Liver (tissue), 3 donors: ENCODE data around the gene SLC22A12.

Source experiments
- CTCF ChIP-seq: fragments of 150-350 bp; IDR thresholded peaks from 2 replicates; pipeline ENCODE4 v1.5.1; 2017; ENCODE audit warnings: improper control_type of control experiment, low read depth, low read length; ENCODE audit not compliant: missing input control
- RAD21 ChIP-seq, 2 donors: IDR thresholded peaks; 2 replicates each; pipeline ENCODE4 v1.6.1; 2016; ENCODE audit warnings: antibody characterized with exemption in 2 of 2, mild to moderate bottlenecking in 2 of 2
- TAF1 ChIP-seq: conservative IDR thresholded peaks from 2 replicates; pipeline ENCODE4 v1.6.1; 2016; ENCODE audit warnings: antibody characterized with exemption, mild to moderate bottlenecking
- TF ChIP-seq, protein P1 (sequence below): IDR thresholded peaks from 2 replicates; pipeline ENCODE4 v1.6.1; 2016; ENCODE audit warnings: antibody characterized with exemption
- TF ChIP-seq, protein P2 (sequence below): IDR thresholded peaks from 2 replicates; pipeline ENCODE4 v1.6.1; 2016; ENCODE audit warnings: antibody characterized with exemption, mild to moderate bottlenecking
- TF ChIP-seq, protein P3 (sequence below): IDR thresholded peaks from 2 replicates; pipeline ENCODE4 v1.6.1; 2016; ENCODE audit warnings: antibody characterized with exemption
- donor health status: healthy.
- donor health status: healthy.

DNA sequence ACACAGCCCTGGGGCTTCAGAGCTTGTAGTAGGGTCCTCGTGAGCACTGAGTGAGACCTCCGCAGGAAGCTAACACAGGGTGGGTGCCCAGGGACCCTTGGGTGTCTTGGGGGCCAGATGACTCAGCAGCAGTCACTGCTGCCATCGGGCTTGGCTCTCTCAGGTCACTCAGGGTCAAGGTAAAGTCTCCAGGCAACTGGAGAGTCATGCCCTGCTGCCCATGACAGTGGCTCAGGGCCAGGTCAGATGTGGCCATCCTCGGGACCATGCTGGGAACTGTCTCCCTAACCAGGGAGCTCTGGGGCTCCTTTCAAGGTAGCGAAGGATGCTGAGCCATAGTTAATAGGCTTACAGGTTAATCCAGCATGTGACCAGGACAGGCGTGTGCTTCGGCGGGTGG, 44.4 kb upstream of the SLC22A12 start:
- TF ChIP-seq CTCF (no peak), RAD21 (IDR thresholded peaks at IDR 0.05) (no peak), TAF1 (no peak)
- TF ChIP-seq, protein P1, sequence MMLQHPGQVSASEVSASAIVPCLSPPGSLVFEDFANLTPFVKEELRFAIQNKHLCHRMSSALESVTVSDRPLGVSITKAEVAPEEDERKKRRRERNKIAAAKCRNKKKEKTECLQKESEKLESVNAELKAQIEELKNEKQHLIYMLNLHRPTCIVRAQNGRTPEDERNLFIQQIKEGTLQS, result no peak
- TF ChIP-seq, protein P2, sequence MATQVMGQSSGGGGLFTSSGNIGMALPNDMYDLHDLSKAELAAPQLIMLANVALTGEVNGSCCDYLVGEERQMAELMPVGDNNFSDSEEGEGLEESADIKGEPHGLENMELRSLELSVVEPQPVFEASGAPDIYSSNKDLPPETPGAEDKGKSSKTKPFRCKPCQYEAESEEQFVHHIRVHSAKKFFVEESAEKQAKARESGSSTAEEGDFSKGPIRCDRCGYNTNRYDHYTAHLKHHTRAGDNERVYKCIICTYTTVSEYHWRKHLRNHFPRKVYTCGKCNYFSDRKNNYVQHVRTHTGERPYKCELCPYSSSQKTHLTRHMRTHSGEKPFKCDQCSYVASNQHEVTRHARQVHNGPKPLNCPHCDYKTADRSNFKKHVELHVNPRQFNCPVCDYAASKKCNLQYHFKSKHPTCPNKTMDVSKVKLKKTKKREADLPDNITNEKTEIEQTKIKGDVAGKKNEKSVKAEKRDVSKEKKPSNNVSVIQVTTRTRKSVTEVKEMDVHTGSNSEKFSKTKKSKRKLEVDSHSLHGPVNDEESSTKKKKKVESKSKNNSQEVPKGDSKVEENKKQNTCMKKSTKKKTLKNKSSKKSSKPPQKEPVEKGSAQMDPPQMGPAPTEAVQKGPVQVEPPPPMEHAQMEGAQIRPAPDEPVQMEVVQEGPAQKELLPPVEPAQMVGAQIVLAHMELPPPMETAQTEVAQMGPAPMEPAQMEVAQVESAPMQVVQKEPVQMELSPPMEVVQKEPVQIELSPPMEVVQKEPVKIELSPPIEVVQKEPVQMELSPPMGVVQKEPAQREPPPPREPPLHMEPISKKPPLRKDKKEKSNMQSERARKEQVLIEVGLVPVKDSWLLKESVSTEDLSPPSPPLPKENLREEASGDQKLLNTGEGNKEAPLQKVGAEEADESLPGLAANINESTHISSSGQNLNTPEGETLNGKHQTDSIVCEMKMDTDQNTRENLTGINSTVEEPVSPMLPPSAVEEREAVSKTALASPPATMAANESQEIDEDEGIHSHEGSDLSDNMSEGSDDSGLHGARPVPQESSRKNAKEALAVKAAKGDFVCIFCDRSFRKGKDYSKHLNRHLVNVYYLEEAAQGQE, result no peak
- TF ChIP-seq, protein P3, sequence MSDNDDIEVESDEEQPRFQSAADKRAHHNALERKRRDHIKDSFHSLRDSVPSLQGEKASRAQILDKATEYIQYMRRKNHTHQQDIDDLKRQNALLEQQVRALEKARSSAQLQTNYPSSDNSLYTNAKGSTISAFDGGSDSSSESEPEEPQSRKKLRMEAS, result no peak
